Duodenal mucosa (tissue), 2 donors: ENCODE measurements around the gene SNRPD2.

ENCODE experiments used
- H3K27ac ChIP-seq: one replicate; pipeline ENCODE4 v1.7.0; 2013; ENCODE audit warnings: low read depth, low read length
- H3K27me3 ChIP-seq, 2 donors: one replicate each; pipeline ENCODE4 v1.7.0; 2013; ENCODE audit warnings: low read length in 2 of 2, control low read depth in 1 of 2; ENCODE audit not compliant: insufficient read depth in 2 of 2, control insufficient read depth in 1 of 2
- H3K36me3 ChIP-seq, 2 donors: one replicate each; pipeline ENCODE4 v1.7.0; 2013; ENCODE audit warnings: low read length in 2 of 2, control low read depth in 1 of 2; ENCODE audit not compliant: insufficient read depth in 2 of 2, control insufficient read depth in 1 of 2
- H3K4me1 ChIP-seq, 2 donors: one replicate each; pipeline ENCODE4 v1.7.0; 2013; ENCODE audit warnings: low read length in 2 of 2, control low read depth in 1 of 2; ENCODE audit not compliant: insufficient read depth in 2 of 2, control insufficient read depth in 1 of 2
- H3K4me3 ChIP-seq, 2 donors: one replicate each; pipeline ENCODE4 v1.7.0; 2013; ENCODE audit warnings: low read length in 2 of 2, low read depth in 1 of 2
- H3K9ac ChIP-seq, 2 donors: one replicate each; pipeline ENCODE4 v1.7.0; 2013; ENCODE audit warnings: low read length in 2 of 2, low read depth in 1 of 2
- H3K9me3 ChIP-seq, 2 donors: one replicate each; pipeline ENCODE4 v1.7.0; 2013; ENCODE audit warnings: low read length in 2 of 2, control low read depth in 1 of 2; ENCODE audit not compliant: control insufficient read depth in 1 of 2

Gene SNRPD2

DNA sequence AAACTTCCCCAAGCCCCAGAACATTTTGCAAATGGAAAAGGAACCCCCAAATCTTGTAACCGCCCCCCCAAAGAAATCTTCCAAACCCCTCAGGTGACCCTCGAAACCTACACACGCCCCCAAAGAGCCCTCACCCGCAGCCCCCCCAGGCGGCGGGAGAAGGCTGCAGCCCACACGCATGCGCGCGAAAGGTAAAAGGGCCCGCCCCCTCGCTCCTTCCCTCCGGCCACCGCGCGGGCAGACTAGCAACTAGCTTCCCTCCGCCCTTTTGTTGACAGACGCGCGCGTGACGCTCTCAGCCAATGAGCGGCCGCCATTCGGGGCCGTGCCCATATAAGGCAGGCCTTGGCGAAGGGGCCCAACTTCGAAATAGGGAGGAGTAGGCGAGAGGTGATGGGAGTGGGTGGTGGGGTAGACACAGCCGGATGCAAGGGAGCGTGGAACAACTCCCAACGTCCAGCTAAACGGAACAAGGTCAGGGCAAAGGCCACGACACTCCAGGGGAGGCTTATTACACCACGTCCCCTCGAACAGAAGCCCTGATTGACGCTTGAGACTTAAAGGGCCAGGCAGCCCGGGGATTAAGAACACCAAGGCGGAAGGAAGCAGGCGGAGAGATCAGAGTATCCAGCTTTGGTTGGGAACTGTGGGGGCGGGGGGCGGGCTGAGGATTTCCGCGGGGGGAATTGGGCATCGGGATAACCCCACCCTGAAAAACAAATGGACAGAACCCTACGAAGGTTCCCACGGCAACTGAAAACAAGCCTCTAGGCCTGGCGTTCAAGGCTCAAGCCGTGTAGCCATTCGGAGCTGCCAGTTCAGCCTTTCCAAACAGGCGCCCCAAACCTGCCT, 25.6 kb upstream of the SNRPD2 start:
- Histone ChIP-seq H3K4me1 (peaks cover 22 to 25% of the 10 kb centered on the region in 2 donors), H3K36me3 (no peaks in the 10 kb centered on the region), H3K9me3 (no peaks in the 10 kb centered on the region), H3K4me3 (peak overlapping the region; percentile 79 to 90), H3K9ac (peak overlapping the region; percentile 96 to 99), H3K27ac (peak overlapping the region; percentile 90), H3K27me3 (no peaks in the 10 kb centered on the region)

DNA sequence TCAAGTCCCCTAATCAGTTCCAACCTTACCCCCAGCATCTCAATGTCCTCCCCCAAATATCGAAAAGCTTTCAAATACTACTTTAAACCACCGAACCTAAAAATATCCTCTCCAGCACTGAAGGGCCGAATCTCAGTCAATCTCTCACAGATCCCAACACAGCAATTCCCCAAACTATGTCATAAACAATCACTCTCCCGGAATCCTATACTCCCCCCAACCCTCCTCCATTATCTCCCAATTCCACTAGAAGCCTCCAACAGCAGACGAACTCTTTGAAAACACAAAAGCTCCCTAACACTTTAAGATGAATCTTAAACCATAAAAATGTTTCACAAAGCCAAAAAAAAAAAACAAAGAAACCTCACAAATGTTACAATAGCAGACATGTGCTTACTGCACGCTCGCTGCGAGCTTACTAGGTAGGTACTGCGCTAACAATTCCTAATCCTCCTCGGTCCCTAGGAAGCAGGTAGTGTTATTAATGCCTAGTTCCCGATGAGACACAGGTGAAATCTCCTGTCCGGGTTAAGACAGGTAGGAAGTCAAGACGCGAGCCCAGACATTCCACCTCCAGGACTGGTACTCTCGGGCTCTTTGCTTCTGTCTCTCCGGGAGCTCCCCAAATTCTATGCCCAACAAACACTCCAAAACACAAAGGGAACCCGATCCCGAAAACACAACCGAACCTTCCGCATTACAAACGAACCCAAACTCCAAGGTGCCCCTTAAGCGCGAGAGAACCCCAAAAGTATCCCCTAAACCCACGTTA, 24.8 kb upstream of the SNRPD2 start:
- Histone ChIP-seq H3K4me1 (peaks cover 19 to 21% of the 10 kb centered on the region in 2 donors), H3K27me3 (no peaks in the 10 kb centered on the region), H3K9me3 (no peaks in the 10 kb centered on the region), H3K4me3 (peak overlapping the region; percentile 79 to 90), H3K36me3 (peaks cover 0 to 4% of the 10 kb centered on the region in 2 donors), H3K27ac (peak overlapping the region; percentile 70), H3K9ac (peak overlapping the region; percentile 96 to 99)

DNA sequence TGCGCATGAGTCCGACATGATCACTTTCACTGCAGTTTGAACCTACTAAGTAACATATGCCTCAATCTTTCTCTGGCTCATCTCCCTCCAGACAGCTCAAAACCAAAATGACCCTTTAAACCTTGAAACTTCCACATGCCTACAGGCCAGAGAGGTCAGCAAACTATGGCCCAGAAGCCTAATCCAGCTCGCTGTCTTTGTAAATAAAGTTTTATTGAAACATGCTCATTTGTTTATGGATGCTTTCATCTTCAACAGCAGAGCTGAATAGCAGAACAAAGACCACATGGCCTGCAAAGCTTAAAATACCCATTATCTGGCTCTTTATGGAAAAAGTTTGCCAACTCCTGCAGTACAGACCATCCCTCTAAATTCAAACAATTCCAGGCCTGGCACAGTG, 23.4 kb upstream of the SNRPD2 start:
- Histone ChIP-seq H3K9me3 (no peaks in the 10 kb centered on the region), H3K27me3 (no peaks in the 10 kb centered on the region), H3K9ac (no peak overlapping the region), H3K27ac (no peak overlapping the region), H3K36me3 (peaks cover 0 to 4% of the 10 kb centered on the region in 2 donors), H3K4me3 (no peak overlapping the region), H3K4me1 (peaks cover 18 to 19% of the 10 kb centered on the region in 2 donors)

DNA sequence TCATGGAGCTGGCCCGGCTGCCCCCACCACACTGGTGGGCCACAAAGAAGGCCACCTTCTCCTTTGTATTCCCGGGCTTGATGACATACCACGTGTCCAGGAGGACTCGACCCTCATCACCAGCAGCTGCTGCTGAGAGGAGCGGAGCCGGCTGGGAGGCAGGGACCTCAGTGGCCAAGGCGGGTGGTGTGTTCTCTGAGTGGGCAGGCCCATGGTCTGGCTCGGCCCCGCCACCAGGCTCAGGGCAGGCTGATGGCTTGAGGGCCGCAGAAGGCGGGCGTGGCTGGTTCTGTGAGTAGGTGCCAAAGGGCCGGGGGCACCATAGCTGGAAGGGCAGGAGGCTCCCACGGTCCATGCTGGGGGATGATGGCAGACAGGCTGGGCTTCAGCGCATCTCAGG, 21.4 kb upstream of the SNRPD2 start:
- H3K9me3 ChIP-seq, result no peaks in the 10 kb centered on the region
- peaks cover 14 to 15% of the 10 kb centered on the region in 2 donors for H3K4me1 ChIP-seq
- no peaks in the 10 kb centered on the region for H3K27me3 ChIP-seq
- H3K4me3 ChIP-seq, result no peak overlapping the region
- no peak overlapping the region for H3K9ac ChIP-seq
- H3K27ac ChIP-seq, result no peak overlapping the region
- peaks cover 0 to 4% of the 10 kb centered on the region in 2 donors for H3K36me3 ChIP-seq

DNA sequence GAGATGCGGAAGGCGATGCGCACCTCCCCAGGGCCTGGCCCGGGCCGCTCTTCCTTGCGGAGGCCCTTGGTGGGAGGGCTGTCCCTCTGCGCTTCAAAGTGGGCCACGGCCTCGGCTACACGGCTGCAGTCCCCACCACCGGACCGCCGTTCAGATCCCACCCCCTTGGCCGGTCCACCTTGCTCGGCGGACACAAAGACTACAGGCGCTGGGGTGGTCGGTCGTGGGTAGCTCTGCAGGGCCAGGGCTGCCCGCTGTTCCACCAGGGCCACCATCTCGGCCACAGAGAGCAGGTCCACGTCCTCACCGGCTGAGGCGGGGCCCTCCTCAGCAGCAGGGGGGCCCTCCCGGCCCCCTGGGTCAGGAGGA, 20.9 kb upstream of the SNRPD2 start:
- Histone ChIP-seq H3K9me3 (no peaks in the 10 kb centered on the region), H3K9ac (no peak overlapping the region), H3K36me3 (peaks cover 0 to 4% of the 10 kb centered on the region in 2 donors), H3K4me1 (peaks cover 9 to 11% of the 10 kb centered on the region in 2 donors), H3K4me3 (no peak overlapping the region), H3K27ac (no peak overlapping the region), H3K27me3 (no peaks in the 10 kb centered on the region)

DNA sequence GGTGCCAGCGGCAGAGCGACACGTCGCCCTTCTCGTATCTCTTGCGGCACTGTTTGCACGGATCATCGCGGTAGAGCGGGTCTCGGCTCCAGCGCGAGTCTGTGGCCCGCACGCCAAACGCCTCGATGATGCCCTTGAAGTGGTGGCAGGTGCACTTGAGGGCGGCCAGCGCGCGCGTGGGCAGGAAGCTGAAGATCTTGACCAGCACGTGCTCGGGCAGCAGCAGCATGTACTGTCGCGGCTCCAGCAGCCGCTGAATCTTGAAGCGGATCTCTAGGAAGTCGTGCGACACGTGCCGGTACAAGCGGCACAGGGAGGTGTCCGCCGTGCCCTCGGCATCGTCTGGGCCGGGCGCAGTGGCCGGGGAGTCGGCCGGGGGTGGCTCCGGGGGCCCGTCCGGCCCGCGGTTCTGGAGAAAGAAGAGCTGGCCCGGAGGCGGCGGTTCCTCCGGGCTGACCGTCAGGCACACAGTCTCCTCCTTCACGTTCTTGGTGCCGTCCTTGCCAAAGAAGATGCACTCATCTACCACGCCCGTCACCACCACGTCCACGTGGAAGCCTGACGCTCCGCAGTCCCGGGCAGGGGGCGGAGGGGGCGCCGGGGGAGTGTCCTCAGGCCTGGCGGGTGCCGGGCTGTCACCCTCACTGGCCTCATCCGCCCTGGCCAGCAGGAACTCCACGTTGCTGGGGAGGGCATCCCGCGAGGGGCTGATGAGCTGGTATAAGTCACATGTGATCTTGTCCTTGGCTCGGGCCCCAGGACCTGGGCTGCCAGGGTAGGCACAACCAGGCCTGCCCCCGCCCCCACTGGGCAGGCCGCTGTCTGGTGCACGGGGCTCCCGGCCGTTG, 20.3 kb upstream of the SNRPD2 start:
- Histone ChIP-seq H3K9me3 (no peaks in the 10 kb centered on the region), H3K36me3 (peaks cover 0 to 4% of the 10 kb centered on the region in 2 donors), H3K9ac (no peak overlapping the region), H3K4me1 (peaks cover 8 to 11% of the 10 kb centered on the region in 2 donors), H3K4me3 (no peak overlapping the region), H3K27ac (no peak overlapping the region), H3K27me3 (no peaks in the 10 kb centered on the region)

DNA sequence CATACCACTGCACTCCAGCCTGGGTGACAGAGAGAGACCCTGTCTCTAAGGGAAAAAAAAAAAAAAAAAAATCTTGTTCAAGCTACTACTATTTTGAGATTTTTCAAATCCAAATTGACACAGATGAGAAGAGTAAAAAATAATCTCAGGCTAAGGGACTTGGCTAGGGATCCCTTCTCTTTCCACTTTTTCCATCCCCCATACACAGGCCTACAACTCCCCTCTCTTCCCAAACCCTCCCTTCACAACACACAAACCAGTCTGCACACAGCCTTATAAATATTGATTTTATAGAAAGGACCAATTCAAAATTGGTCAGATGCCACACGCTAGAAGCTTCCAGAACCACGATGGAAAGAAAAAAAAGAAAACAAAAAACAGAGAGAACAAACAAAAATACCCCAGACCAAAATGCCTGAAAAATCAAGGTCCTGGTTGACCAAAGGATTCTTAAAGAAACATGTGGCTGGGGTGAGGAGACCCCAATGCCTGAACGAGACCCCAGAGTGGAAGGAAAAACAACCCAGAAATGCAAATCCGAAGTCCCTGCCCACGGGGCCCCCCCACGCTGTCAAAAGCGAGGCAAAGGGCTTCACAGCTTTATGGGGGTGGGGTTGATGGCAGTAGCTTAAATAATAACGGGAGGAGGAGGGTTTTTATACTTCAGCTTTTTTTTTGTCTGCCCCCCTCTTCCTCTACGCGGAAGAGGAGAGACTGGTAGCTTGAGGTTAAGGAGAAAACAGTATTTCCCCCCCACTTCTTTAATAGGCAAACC, 18.8 kb upstream of the SNRPD2 start:
- H3K9ac ChIP-seq, result no peak overlapping the region
- no peaks in the 10 kb centered on the region for H3K4me1 ChIP-seq
- H3K27ac ChIP-seq, result no peak overlapping the region
- no peak overlapping the region for H3K4me3 ChIP-seq
- H3K36me3 ChIP-seq, result peaks cover 0 to 4% of the 10 kb centered on the region in 2 donors
- H3K27me3 ChIP-seq, result no peaks in the 10 kb centered on the region
- no peaks in the 10 kb centered on the region for H3K9me3 ChIP-seq

DNA sequence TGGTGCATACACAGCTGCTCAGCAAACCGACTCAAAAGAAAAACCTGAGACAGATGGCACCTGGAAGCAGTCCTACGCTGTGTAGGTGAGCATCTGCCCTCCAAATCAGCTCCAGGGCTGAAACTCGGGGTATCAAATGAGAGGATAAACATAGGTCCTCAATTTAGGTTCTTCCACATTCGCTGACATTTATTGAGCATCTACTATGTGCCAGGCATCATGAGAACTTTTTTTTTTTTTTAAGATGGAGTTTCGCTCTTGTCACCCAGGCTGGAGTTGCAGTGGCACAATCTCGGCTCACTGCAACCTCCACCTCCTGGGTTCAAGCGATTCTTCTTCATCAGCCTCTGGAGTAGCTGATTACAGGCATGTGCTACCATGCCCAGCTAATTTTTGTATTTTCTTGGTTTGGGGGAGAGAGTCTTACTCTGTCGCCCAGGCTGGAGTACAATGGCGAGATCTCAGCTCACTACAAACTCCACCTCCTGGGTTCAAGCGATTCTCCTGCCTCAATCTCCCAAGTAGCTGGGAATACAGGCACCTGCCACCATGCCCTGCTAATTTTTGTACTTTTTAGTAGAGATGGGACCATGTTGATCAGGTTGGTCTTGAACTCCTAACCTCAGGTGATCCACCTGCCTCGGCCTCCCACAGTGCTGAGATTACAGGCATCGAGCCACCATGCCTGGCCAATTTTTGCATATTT, 14.1 kb upstream of the SNRPD2 start:
- Histone ChIP-seq H3K36me3 (peaks cover 0 to 24% of the 10 kb centered on the region in 2 donors), H3K4me1 (no peaks in the 10 kb centered on the region), H3K9ac (no peak overlapping the region), H3K9me3 (no peaks in the 10 kb centered on the region), H3K27ac (no peak overlapping the region), H3K4me3 (no peak overlapping the region), H3K27me3 (no peaks in the 10 kb centered on the region)

DNA sequence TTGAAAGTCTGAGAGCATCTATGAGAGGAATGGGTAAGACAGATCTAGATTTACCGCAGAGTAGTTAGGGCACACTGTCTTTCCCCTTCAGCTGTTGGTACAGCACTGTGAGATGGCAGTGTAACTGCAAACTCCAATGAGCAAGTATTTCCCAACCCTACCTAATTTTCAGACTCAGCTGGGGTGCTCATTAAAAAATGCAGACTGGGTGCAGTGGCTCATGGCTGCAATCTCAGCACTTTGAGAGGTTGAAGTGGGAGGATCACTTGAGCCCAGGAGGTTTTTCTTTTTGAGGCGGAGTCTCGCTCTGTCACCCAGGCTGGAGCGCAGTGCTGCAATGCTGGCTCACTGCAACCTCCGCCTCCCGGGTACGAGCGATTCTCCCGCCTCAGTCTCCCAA, 13.4 kb upstream of the SNRPD2 start:
- no peaks in the 10 kb centered on the region for H3K4me1 ChIP-seq
- H3K36me3 ChIP-seq, result peaks cover 0 to 24% of the 10 kb centered on the region in 2 donors

More for the DNA sequence above, 13.4 kb upstream of the SNRPD2 start:
- Histone ChIP-seq H3K9ac (no peak overlapping the region), H3K27me3 (no peaks in the 10 kb centered on the region), H3K9me3 (no peaks in the 10 kb centered on the region), H3K27ac (no peak overlapping the region), H3K4me3 (no peak overlapping the region)
